Stimulated activated CD4-positive, alpha-beta T cell treated with anti-CD3 and anti-CD28 coated beads, Interleukin-4, amount 100 ng/mL, for 48 hours (primary cell): ENCODE results near the gene SIRT2.

Experiments used
- DNase-seq, 2 donors: peaks; one replicate each; pipeline ENCODE4 v3.0.0-alpha.2; 2020; ENCODE audit warnings: low read depth in 2 of 2

SIRT2 gene

GRCh38 chr19:38845374-38846024 is 53.9 kb downstream of the SIRT2 start:
- DNase-seq: no peak

- DNase-seq: no peak
Observed at GRCh38 chr19:38844093-38844686, 55.2 kb downstream of the SIRT2 start.

- no peak for DNase-seq
Observed at GRCh38 chr19:38843175-38843758, 56.2 kb downstream of the SIRT2 start.

- peak; percentile 34 to 35 for DNase-seq
Observed at GRCh38 chr19:38842439-38843174, 56.8 kb downstream of the SIRT2 start.

- no peak for DNase-seq
Observed at GRCh38 chr19:38841787-38842438, 57.5 kb downstream of the SIRT2 start.

GRCh38 chr19:38841180-38841766 is 58.1 kb downstream of the SIRT2 start:
- DNase-seq: no peak

- no peak for DNase-seq
Observed at GRCh38 chr19:38840583-38840968, 58.8 kb downstream of the SIRT2 start.

- DNase-seq: no peak
Observed at GRCh38 chr19:38839816-38840582, 59.4 kb downstream of the SIRT2 start.

- DNase-seq: no peak
Observed at GRCh38 chr19:38838986-38839761, 60.2 kb downstream of the SIRT2 start.

GRCh38 chr19:38838208-38838985 is 61.0 kb downstream of the SIRT2 start:
- peak; percentile 52 to 53 for DNase-seq

GRCh38 chr19:38837656-38838121 is 61.7 kb downstream of the SIRT2 start:
- DNase-seq: no peak

- DNase-seq: no peak
Observed at GRCh38 chr19:38836983-38837626, 62.3 kb downstream of the SIRT2 start.

GRCh38 chr19:38836159-38836982 is 63.0 kb downstream of the SIRT2 start:
- DNase-seq: no peak

- no peak for DNase-seq
Observed at GRCh38 chr19:38834590-38834989, 64.8 kb downstream of the SIRT2 start.

GRCh38 chr19:38834104-38834490 is 65.3 kb downstream of the SIRT2 start:
- no peak for DNase-seq

- no peak for DNase-seq
Observed at GRCh38 chr19:38833092-38833425, 66.4 kb downstream of the SIRT2 start.

GRCh38 chr19:38831142-38831605 is 68.2 kb downstream of the SIRT2 start:
- peak in 1 of 2 donors; percentile 32 for DNase-seq
